Measurements from ENCODE around the gene DNMBP.

DNA sequence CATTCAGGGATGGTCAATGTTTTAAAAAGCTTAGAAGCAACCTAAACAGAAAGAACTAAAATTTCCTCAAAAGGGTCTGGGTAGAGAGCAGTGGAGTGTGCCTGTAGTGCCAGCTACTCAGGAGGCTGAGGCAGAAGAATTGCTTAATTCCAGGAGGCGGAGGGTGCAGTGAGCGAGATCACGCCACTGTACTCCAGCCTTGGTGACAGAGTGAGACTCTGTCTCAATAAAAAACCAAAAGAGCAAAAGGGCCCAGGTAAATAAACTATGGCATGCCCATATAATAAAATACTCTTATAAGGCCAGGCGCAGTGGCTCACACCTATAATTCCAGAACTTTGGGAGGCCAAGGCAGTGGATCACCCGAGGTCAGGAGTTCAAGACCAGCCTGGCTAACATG is 93.0 kb downstream of the DNMBP start:
- TF ChIP-seq POLR2AphosphoS5 (IDR thresholded peaks at IDR 0.05; ENCODE audit: low read depth): no peak
- TF ChIP-seq, protein P1, sequence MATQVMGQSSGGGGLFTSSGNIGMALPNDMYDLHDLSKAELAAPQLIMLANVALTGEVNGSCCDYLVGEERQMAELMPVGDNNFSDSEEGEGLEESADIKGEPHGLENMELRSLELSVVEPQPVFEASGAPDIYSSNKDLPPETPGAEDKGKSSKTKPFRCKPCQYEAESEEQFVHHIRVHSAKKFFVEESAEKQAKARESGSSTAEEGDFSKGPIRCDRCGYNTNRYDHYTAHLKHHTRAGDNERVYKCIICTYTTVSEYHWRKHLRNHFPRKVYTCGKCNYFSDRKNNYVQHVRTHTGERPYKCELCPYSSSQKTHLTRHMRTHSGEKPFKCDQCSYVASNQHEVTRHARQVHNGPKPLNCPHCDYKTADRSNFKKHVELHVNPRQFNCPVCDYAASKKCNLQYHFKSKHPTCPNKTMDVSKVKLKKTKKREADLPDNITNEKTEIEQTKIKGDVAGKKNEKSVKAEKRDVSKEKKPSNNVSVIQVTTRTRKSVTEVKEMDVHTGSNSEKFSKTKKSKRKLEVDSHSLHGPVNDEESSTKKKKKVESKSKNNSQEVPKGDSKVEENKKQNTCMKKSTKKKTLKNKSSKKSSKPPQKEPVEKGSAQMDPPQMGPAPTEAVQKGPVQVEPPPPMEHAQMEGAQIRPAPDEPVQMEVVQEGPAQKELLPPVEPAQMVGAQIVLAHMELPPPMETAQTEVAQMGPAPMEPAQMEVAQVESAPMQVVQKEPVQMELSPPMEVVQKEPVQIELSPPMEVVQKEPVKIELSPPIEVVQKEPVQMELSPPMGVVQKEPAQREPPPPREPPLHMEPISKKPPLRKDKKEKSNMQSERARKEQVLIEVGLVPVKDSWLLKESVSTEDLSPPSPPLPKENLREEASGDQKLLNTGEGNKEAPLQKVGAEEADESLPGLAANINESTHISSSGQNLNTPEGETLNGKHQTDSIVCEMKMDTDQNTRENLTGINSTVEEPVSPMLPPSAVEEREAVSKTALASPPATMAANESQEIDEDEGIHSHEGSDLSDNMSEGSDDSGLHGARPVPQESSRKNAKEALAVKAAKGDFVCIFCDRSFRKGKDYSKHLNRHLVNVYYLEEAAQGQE (IDR thresholded peaks at IDR 0.05; ENCODE audit: insufficient replicate concordance, low read depth): no peak

Measured in HL-60 (cell line).